GM23338 (cell line): ENCODE measurements around the gene TTF1. TPM values are rescaled to one million over a fixed set of nuclear protein-coding genes. Genes with fewer than 3 reads are reported as not detected.

Experiments used
- ATAC-seq: fragments of 200-7000 bp; cut with Tn5 transposase; 3 replicates; pipeline ENCODE4 v1.9.1; 2020
- DNase-seq: peaks from one replicate; pipeline ENCODE4 v3.0.0-alpha.2; 2015; ENCODE audit warnings: low spot score
- H2AFZ ChIP-seq: fragments of 200-600 bp; sonication (generic); 2 replicates; pipeline ENCODE4 v1.8.0; 2016; ENCODE audit warnings: antibody characterized with exemption, mild to moderate bottlenecking, moderate library complexity
- H3F3A ChIP-seq: fragments of 200-600 bp; sonication (generic); replicated peaks from 2 replicates; pipeline ENCODE4 v1.8.0; 2017; ENCODE audit warnings: antibody characterized with exemption, mixed run types, low read depth
- H3K27ac ChIP-seq: fragments of 200-600 bp; sonication (generic); 2 replicates; pipeline ENCODE4 v1.6.1; 2016; ENCODE audit warnings: low read depth
- H3K27me3 ChIP-seq: fragments of 200-600 bp; sonication (generic); 2 replicates; pipeline ENCODE4 v1.8.0; 2016; ENCODE audit warnings: mild to moderate bottlenecking, mixed run types, moderate library complexity; ENCODE audit not compliant: insufficient read depth
- H3K36me3 ChIP-seq: fragments of 200-600 bp; sonication (generic); 2 replicates; pipeline ENCODE4 v1.8.0; 2016; ENCODE audit warnings: mild to moderate bottlenecking; ENCODE audit not compliant: insufficient read depth
- H3K4me1 ChIP-seq: fragments of 200-600 bp; sonication (generic); 2 replicates; pipeline ENCODE4 v1.8.0; 2016; ENCODE audit warnings: mild to moderate bottlenecking, moderate library complexity; ENCODE audit not compliant: insufficient read depth
- H3K4me2 ChIP-seq: fragments of 200-600 bp; sonication (generic); 2 replicates; pipeline ENCODE4 v1.7.1; 2017; ENCODE audit warnings: mixed run types
- H3K4me3 ChIP-seq: fragments of 200-600 bp; sonication (generic); 2 replicates; pipeline ENCODE4 v1.6.1; 2016; ENCODE audit warnings: mixed run types
- H3K79me2 ChIP-seq: fragments of 200-600 bp; sonication (generic); replicated peaks from 2 replicates; pipeline ENCODE4 v1.8.0; 2017; ENCODE audit warnings: mild to moderate bottlenecking; ENCODE audit not compliant: insufficient read depth
- H3K9me2 ChIP-seq: fragments of 200-600 bp; sonication (generic); 2 replicates; pipeline ENCODE4 v1.8.0; 2017; ENCODE audit not compliant: insufficient read depth
- H4K20me1 ChIP-seq: fragments of 200-600 bp; sonication (generic); replicated peaks from 2 replicates; pipeline ENCODE4 v1.8.0; 2017; ENCODE audit warnings: mild to moderate bottlenecking; ENCODE audit not compliant: insufficient read depth
- H3K27ac Mint-ChIP-seq: 2 replicates; pipeline ENCODE4 v1.8.0; 2020; ENCODE audit warnings: inconsistent platforms, mild to moderate bottlenecking, moderate library complexity, mixed read lengths
- H3K27me3 Mint-ChIP-seq: 3 replicates; pipeline ENCODE4 v1.8.0; 2022; ENCODE audit warnings: low read depth, mild to moderate bottlenecking, moderate library complexity, mixed read lengths, inconsistent platforms; ENCODE audit not compliant: insufficient read depth, poor library complexity
- H3K36me3 Mint-ChIP-seq: 3 replicates; pipeline ENCODE4 v1.8.0; 2021; ENCODE audit warnings: low read depth, mild to moderate bottlenecking, inconsistent platforms, moderate library complexity, mixed read lengths
- H3K4me1 Mint-ChIP-seq: 3 replicates; pipeline ENCODE4 v1.8.0; 2020; ENCODE audit warnings: mild to moderate bottlenecking, inconsistent platforms, mixed read lengths
- H3K4me3 Mint-ChIP-seq: 3 replicates; pipeline ENCODE4 v1.8.0; 2021; ENCODE audit warnings: moderate library complexity, mild to moderate bottlenecking, inconsistent platforms, mixed read lengths
- H3K9me3 Mint-ChIP-seq: 3 replicates; pipeline ENCODE4 v1.8.0; 2020; ENCODE audit warnings: moderate library complexity, mild to moderate bottlenecking, inconsistent platforms, mixed read lengths
- CREB1 ChIP-seq: fragments of 250-450 bp; sonication (Bioruptor Pico); IDR thresholded peaks from 2 replicates; pipeline ENCODE4 v1.5.0; 2020; ENCODE audit warnings: low read depth, mild to moderate bottlenecking, moderate library complexity
- EZH2 ChIP-seq: fragments of 200-600 bp; sonication (generic); IDR thresholded peaks from one replicate; pipeline ENCODE4 v1.8.0; 2017; ENCODE audit warnings: antibody characterized with exemption, mild to moderate bottlenecking, low read depth; ENCODE audit not compliant: unreplicated experiment
- EZH2phosphoT487 ChIP-seq: fragments of 200-600 bp; sonication (generic); IDR thresholded peaks from one replicate; pipeline ENCODE4 v1.8.1; 2018; ENCODE audit warnings: antibody characterized with exemption; ENCODE audit not compliant: unreplicated experiment
- JUNB ChIP-seq: IDR thresholded peaks from one replicate; pipeline ENCODE4 v1.6.1; 2016; ENCODE audit warnings: antibody characterized with exemption; ENCODE audit not compliant: unreplicated experiment
- NANOG ChIP-seq: IDR thresholded peaks from 2 replicates; pipeline ENCODE4 v1.6.1; 2016; ENCODE audit warnings: antibody characterized with exemption, borderline replicate concordance
- POLR2AphosphoS5 ChIP-seq: IDR thresholded peaks from 2 replicates; pipeline ENCODE4 v1.6.1; 2016; ENCODE audit warnings: antibody characterized with exemption, low read depth
- ZNF331 ChIP-seq: fragments of 250-450 bp; sonication (Bioruptor Pico); IDR thresholded peaks from 2 replicates; pipeline ENCODE4 v1.5.0; 2020; ENCODE audit warnings: low read depth, mild to moderate bottlenecking, moderate library complexity
- polyA plus RNA-seq: library from polyadenylated mRNA; unstranded; fragments of >200 nt; fragmentation: Nextera tagmentation; extraction: Ambion mirVana; gene quantifications from 2 replicates; pipeline ENCODE4 v1.2.1, GENCODE V29; 2016
- total RNA-seq: library from RNA; depleted of rRNA; stranded (reverse); fragments of >200 nt; shearing (Covaris generic); gene quantifications from 2 replicates; pipeline ENCODE4 v1.2.3, GENCODE V29; 2014
- TF ChIP-seq, protein P1 (sequence below): IDR thresholded peaks from 2 replicates; pipeline ENCODE4 v1.6.1; 2016; ENCODE audit warnings: antibody characterized with exemption
- TF ChIP-seq, protein P2 (sequence below), 2 experiments: fragments of 200-600 bp in 1 of 2; sonication (generic) in 1 of 2; conservative IDR thresholded peaks; 2 replicates each; pipeline versions ENCODE4 v1.5.1 to v1.6.1; 2016 to 2017; ENCODE audit warnings: antibody characterized with exemption in 2 of 2, low read depth in 2 of 2, mild to moderate bottlenecking in 2 of 2, moderate library complexity in 1 of 2
- TF ChIP-seq, protein P3 (sequence below): IDR thresholded peaks from one replicate; pipeline ENCODE4 v1.6.1; 2018; ENCODE audit warnings: antibody characterized with exemption; ENCODE audit not compliant: unreplicated experiment

TTF1 gene
- total and polyA plus RNA-seq, 2 experiments from 2014 or later: 14.9 to 25.0 TPM

DNA sequence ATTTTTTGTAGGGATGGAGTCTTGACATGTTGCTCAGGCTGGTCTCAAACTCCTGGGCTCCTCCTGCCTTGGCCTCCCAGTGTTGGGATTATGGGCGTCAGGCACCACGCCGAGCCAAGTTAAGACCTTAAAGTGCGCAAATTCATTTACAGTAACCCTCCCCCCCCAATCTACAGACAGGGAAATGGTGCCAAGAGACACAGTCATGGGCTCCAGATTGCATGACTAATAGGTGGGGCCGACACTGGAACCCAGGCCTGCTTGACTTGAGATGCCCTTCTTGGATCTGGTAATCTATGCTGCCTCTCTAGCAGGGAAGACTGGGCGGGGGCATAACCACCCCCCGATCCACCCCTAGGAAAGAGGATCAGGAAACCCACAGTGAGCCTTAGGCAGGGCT is 19.5 kb downstream of the TTF1 start:
- Histone ChIP-seq H3K9me2 (no peaks in the 10 kb centered on the region), H3K27ac (no peak overlapping the region), H3K79me2 (no peaks in the 10 kb centered on the region), H2AFZ (no peak overlapping the region), H3K4me3 (no peak overlapping the region), H3K4me1 (no peaks in the 10 kb centered on the region), H3K36me3 (peaks cover 47% of the 10 kb centered on the region), H4K20me1 (peaks cover 4% of the 10 kb centered on the region; the same call in 1 of the 2 replicates), H3K27me3 (no peaks in the 10 kb centered on the region), H3K4me2 (no peak overlapping the region), H3F3A (no peaks in the 10 kb centered on the region)
- ATAC-seq (no peak), DNase-seq (no peak)
- no peaks in the 10 kb centered on the region for H3K9me3 Mint-ChIP-seq
- H3K4me1 Mint-ChIP-seq: no peaks in the 10 kb centered on the region
- H3K4me3 Mint-ChIP-seq: no peak overlapping the region
- no peak for TF ChIP-seq JUNB
- TF ChIP-seq, protein P1, sequence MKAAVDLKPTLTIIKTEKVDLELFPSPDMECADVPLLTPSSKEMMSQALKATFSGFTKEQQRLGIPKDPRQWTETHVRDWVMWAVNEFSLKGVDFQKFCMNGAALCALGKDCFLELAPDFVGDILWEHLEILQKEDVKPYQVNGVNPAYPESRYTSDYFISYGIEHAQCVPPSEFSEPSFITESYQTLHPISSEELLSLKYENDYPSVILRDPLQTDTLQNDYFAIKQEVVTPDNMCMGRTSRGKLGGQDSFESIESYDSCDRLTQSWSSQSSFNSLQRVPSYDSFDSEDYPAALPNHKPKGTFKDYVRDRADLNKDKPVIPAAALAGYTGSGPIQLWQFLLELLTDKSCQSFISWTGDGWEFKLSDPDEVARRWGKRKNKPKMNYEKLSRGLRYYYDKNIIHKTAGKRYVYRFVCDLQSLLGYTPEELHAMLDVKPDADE: no peak
- no peak overlapping the region for H3K27ac Mint-ChIP-seq
- H3K27me3 Mint-ChIP-seq: no peaks in the 10 kb centered on the region
- H3K36me3 Mint-ChIP-seq: peaks cover 85% of the 10 kb centered on the region

DNA sequence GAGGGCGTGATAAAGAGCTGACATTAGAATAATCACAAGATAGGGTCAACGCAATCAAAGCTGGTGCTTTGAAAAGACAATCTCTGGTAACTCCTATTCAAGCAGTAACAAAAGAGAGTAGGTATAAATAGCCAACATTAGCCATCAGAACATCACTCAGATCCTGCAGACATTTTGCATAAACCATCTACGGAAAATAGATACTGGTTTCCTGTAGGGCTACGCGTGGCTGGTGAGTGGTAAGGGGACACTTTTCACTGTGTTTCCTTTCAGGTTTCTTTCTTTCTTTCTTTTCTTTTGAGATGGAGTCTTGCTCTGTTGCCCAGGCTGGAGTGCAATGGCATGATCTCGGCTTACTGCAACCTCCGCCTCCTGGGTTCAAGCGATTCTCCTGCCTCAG is 22.3 kb downstream of the TTF1 start:
- H3K9me2 ChIP-seq: no peaks in the 10 kb centered on the region
- H3K4me3 ChIP-seq: no peak overlapping the region
- no peaks in the 10 kb centered on the region for H3K4me1 Mint-ChIP-seq
- H2AFZ ChIP-seq: no peak overlapping the region
- H3K79me2 ChIP-seq: no peaks in the 10 kb centered on the region
- no peaks in the 10 kb centered on the region for H3F3A ChIP-seq
- peaks cover 2% of the 10 kb centered on the region for H3K27me3 Mint-ChIP-seq
- no peaks in the 10 kb centered on the region for H3K9me3 Mint-ChIP-seq
- H3K27ac ChIP-seq: no peak overlapping the region
- H3K27me3 ChIP-seq: no peaks in the 10 kb centered on the region
- H3K27ac Mint-ChIP-seq: no peak overlapping the region
- ATAC-seq: no peak
- no peak overlapping the region for H3K4me3 Mint-ChIP-seq
- H4K20me1 ChIP-seq: peaks cover 17% of the 10 kb centered on the region
- no peaks in the 10 kb centered on the region for H3K4me1 ChIP-seq
- TF ChIP-seq EZH2 (no peak), POLR2AphosphoS5 (no peak), CREB1 (CRISPR knock-in tag) (no peak), ZNF331 (CRISPR knock-in tag) (no peak), EZH2phosphoT487 (no peak), NANOG (no peak), JUNB (no peak)
- TF ChIP-seq, protein P2, sequence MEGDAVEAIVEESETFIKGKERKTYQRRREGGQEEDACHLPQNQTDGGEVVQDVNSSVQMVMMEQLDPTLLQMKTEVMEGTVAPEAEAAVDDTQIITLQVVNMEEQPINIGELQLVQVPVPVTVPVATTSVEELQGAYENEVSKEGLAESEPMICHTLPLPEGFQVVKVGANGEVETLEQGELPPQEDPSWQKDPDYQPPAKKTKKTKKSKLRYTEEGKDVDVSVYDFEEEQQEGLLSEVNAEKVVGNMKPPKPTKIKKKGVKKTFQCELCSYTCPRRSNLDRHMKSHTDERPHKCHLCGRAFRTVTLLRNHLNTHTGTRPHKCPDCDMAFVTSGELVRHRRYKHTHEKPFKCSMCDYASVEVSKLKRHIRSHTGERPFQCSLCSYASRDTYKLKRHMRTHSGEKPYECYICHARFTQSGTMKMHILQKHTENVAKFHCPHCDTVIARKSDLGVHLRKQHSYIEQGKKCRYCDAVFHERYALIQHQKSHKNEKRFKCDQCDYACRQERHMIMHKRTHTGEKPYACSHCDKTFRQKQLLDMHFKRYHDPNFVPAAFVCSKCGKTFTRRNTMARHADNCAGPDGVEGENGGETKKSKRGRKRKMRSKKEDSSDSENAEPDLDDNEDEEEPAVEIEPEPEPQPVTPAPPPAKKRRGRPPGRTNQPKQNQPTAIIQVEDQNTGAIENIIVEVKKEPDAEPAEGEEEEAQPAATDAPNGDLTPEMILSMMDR (conservative IDR thresholded peaks at IDR 0.05; ENCODE audit: low read depth in 2 of 2): no peak
- TF ChIP-seq, protein P3, sequence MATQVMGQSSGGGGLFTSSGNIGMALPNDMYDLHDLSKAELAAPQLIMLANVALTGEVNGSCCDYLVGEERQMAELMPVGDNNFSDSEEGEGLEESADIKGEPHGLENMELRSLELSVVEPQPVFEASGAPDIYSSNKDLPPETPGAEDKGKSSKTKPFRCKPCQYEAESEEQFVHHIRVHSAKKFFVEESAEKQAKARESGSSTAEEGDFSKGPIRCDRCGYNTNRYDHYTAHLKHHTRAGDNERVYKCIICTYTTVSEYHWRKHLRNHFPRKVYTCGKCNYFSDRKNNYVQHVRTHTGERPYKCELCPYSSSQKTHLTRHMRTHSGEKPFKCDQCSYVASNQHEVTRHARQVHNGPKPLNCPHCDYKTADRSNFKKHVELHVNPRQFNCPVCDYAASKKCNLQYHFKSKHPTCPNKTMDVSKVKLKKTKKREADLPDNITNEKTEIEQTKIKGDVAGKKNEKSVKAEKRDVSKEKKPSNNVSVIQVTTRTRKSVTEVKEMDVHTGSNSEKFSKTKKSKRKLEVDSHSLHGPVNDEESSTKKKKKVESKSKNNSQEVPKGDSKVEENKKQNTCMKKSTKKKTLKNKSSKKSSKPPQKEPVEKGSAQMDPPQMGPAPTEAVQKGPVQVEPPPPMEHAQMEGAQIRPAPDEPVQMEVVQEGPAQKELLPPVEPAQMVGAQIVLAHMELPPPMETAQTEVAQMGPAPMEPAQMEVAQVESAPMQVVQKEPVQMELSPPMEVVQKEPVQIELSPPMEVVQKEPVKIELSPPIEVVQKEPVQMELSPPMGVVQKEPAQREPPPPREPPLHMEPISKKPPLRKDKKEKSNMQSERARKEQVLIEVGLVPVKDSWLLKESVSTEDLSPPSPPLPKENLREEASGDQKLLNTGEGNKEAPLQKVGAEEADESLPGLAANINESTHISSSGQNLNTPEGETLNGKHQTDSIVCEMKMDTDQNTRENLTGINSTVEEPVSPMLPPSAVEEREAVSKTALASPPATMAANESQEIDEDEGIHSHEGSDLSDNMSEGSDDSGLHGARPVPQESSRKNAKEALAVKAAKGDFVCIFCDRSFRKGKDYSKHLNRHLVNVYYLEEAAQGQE: no peak
- TF ChIP-seq, protein P1: no peak
- H3K36me3 Mint-ChIP-seq: peaks cover 71% of the 10 kb centered on the region
- DNase-seq: no peak
- peaks cover 24% of the 10 kb centered on the region for H3K36me3 ChIP-seq
- no peak overlapping the region for H3K4me2 ChIP-seq
